IPS-18c (cell line): ENCODE measurements around the gene GPBP1L1.

Source experiments
- H3K4me3 ChIP-seq: 2 replicates; pipeline ENCODE4 v1.7.0; 2013; ENCODE audit warnings: low read depth, mild to moderate bottlenecking, low read length, moderate library complexity; ENCODE audit not compliant: insufficient read depth
- H3K9me3 ChIP-seq: one replicate; pipeline ENCODE4 v1.6.1; 2013; ENCODE audit warnings: mild to moderate bottlenecking, low read length, moderate library complexity; ENCODE audit not compliant: control insufficient read depth, insufficient read depth

Gene GPBP1L1

DNA sequence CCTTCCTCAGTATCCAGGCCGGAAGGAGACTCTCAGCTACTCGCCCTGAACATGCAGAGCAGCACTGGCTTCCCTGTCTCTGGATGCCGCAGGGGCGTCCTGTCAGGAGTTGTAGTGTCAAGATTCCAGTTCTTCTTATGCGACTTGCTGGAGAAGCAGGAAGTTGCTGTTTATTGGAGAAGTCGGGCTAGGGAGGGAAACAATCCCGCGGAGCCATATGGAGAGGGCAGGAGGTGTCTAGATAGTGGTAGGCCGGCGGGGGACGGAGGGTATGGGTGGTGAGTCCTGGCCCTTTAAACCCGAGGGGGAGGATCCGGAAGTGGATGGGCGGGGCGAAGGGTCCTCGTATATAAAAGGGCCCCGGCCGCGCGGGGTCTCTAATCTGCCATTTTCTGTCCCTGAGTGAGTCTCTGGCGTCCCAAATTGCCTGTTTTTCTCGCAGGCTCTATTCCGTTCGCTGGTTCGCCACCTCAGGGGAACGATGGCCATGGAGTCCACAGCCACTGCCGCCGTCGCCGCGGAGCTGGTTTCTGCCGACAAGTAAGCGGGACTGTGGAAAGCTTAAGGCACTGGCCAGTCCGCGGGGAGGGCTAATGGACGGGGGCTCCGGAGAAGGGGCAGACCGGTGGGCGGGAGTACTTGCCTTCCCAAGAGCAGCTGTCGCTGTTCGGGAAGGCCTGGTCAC is 102.5 kb downstream of the GPBP1L1 start, which contains the start of gene NASP:
Gene NASP (plus strand): TSS at position 376 of the 685 bp plus-strand sequence. CDS start 106 bp downstream, at position 482.
- H3K4me3 ChIP-seq: peak within 1 kb of the TSS; percentile 99

DNA sequence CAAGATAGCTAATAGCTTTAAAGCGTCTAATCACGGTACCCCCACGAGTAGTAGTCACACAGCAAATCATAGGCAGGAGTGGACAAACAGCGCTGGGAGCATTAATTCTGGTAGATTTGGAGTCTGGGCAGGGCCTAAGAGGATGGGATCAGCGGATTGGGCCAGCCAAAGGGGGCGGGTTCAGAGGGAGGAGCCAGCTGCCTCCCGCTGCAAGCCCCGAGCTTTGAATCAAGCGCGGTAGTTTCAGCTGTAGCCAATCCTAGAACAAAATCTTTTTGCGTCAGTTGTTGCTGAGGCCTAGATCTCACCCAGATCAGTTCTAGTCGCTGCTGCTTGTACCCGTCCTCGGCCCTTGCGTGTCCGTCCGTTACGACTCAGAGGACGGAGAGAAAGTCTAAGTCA is 103.1 kb downstream of the GPBP1L1 start:
- H3K9me3 ChIP-seq: no peaks in the 10 kb centered on the region
- H3K4me3 ChIP-seq: peak overlapping the region; percentile 99

More for the DNA sequence above, 102.5 kb downstream of the GPBP1L1 start, which contains the start of gene NASP:
- no peaks in the 10 kb centered on the region for H3K9me3 ChIP-seq
